PC-3 (cell line): Measurements from ENCODE around the gene NTRK1.

Experiments
- CTCF ChIP-seq: fragments of 300-600 bp; sonication (generic); conservative IDR thresholded peaks from 2 replicates; pipeline ENCODE4 v1.5.1; 2017; ENCODE audit warnings: antibody characterized with exemption, low read depth, mild to moderate bottlenecking, low read length
- EZH2 ChIP-seq: fragments of 300-600 bp; sonication (generic); IDR thresholded peaks from one replicate; pipeline ENCODE4 v1.6.1; 2017; ENCODE audit warnings: antibody characterized with exemption, mild to moderate bottlenecking, low read length; ENCODE audit not compliant: unreplicated experiment

- TF ChIP-seq EZH2 (no peak), CTCF (no peak)
Observed at GRCh38 chr1:156911577-156912298, 51.1 kb downstream of the NTRK1 start.
